CD4-positive, CD25-positive, alpha-beta regulatory T cell (primary cell): Measurements from ENCODE around the gene ADAT3. TPM values are rescaled to one million over a fixed set of nuclear protein-coding genes. Genes with fewer than 3 reads are reported as not detected.

Experiments used
- ATAC-seq, 2 donors: fragments of 150-1000 bp; cut with Tn5 transposase; one replicate each; pipeline ENCODE4 v1.10.0; 2021; ENCODE audit warnings: low read depth in 2 of 2, moderate number of reproducible peaks in 2 of 2, moderate library complexity in 1 of 2
- DNase-seq, 3 donors: peaks; one replicate each; pipeline versions ENCODE4 v3.0.0 to v3.0.0-alpha.2; 2012 to 2022; ENCODE audit warnings: mixed read lengths in 1 of 3
- H3K27ac ChIP-seq: one replicate; pipeline ENCODE4 v1.7.0; 2013; ENCODE audit warnings: mild to moderate bottlenecking, low read length; ENCODE audit not compliant: insufficient read depth, poor library complexity, severe bottlenecking
- H3K27me3 ChIP-seq: one replicate; pipeline ENCODE4 v1.7.0; 2013; ENCODE audit warnings: low read length; ENCODE audit not compliant: control insufficient read depth, insufficient read depth
- H3K36me3 ChIP-seq: one replicate; pipeline ENCODE4 v1.7.0; 2013; ENCODE audit warnings: mild to moderate bottlenecking, low read length, moderate library complexity; ENCODE audit not compliant: control insufficient read depth, insufficient read depth
- H3K4me1 ChIP-seq: 2 replicates; pipeline ENCODE4 v1.7.0; 2013; ENCODE audit warnings: mild to moderate bottlenecking, low read length; ENCODE audit not compliant: insufficient read depth, control insufficient read depth, poor library complexity, severe bottlenecking
- H3K4me3 ChIP-seq: one replicate; pipeline ENCODE4 v1.7.0; 2013; ENCODE audit warnings: low read depth, mild to moderate bottlenecking, low read length, moderate library complexity
- H3K9me3 ChIP-seq, 2 experiments: 1 replicate in 1 of 2; 2 replicates in 1 of 2; pipeline ENCODE4 v1.7.0; 2013; ENCODE audit warnings: low read length in 2 of 2, mild to moderate bottlenecking in 1 of 2, moderate library complexity in 1 of 2; ENCODE audit not compliant: control insufficient read depth in 2 of 2
- H3K27ac Mint-ChIP-seq, 3 donors: one replicate each; pipeline ENCODE4 v1.8.0; 2020 to 2022; ENCODE audit warnings: mild to moderate bottlenecking in 3 of 3, mixed read lengths in 3 of 3, moderate library complexity in 2 of 3
- H3K27me3 Mint-ChIP-seq: one replicate; pipeline ENCODE4 v1.8.0; 2022; ENCODE audit warnings: mild to moderate bottlenecking, mixed read lengths
- H3K36me3 Mint-ChIP-seq: one replicate; pipeline ENCODE4 v1.8.0; 2020; ENCODE audit warnings: mixed read lengths
- H3K4me1 Mint-ChIP-seq, 4 donors: one replicate each; pipeline ENCODE4 v1.8.0; 2020 to 2022; ENCODE audit warnings: mixed read lengths in 4 of 4, mild to moderate bottlenecking in 1 of 4
- H3K4me3 Mint-ChIP-seq, 4 donors: one replicate each; pipeline ENCODE4 v1.8.0; 2020 to 2022; ENCODE audit warnings: mild to moderate bottlenecking in 4 of 4, mixed read lengths in 4 of 4, moderate library complexity in 3 of 4
- H3K9me3 Mint-ChIP-seq, 7 donors: one replicate each; pipeline ENCODE4 v1.8.0; 2020 to 2022; ENCODE audit warnings: mixed read lengths in 7 of 7, mild to moderate bottlenecking in 3 of 7, moderate library complexity in 2 of 7
- polyA plus RNA-seq, 4 donors: library from polyadenylated mRNA; unstranded; fragments of 300-500 nt; fragmentation: Illumina TruSeq; gene quantifications; one replicate each; pipeline ENCODE4 v1.2.3, GENCODE V29; 2021
- total RNA-seq: library from RNA; stranded (reverse); gene quantifications from one replicate; pipeline ENCODE4 v1.2.3, GENCODE V29; 2022

ADAT3 gene
- total and polyA plus RNA-seq, 5 donors from 2014 or later: 4.4 to 8.8 (median 6.3) TPM

GRCh38 chr19:1921825-1922224 is 16.6 kb downstream of the ADAT3 start:
- no peaks in the 10 kb centered on the region for H3K27me3 ChIP-seq
- H3K9me3 ChIP-seq: no peaks in the 10 kb centered on the region
- H3K9me3 Mint-ChIP-seq: no peaks in the 10 kb centered on the region
- H3K4me3 ChIP-seq: no peak overlapping the region
- H3K4me1 ChIP-seq: peaks cover 12% of the 10 kb centered on the region
- peaks cover 2% of the 10 kb centered on the region for H3K36me3 Mint-ChIP-seq
- H3K27ac ChIP-seq: no peak overlapping the region
- H3K36me3 ChIP-seq: no peaks in the 10 kb centered on the region
- ATAC-seq (peak in 1 of 2 donors; percentile 11), DNase-seq (peak in 1 of 3 donors; percentile 62)
- H3K27ac Mint-ChIP-seq: peak overlapping the region in 1 of 3 donors; percentile 63
- no peaks in the 10 kb centered on the region for H3K27me3 Mint-ChIP-seq
- peak overlapping the region in 1 of 4 donors; percentile 65 for H3K4me3 Mint-ChIP-seq
- peaks cover 0 to 20% (median 6%) of the 10 kb centered on the region in 4 donors for H3K4me1 Mint-ChIP-seq

- Mint-ChIP-seq H3K4me1 (peaks cover 3 to 25% (median 11%) of the 10 kb centered on the region in 4 donors), H3K27me3 (no peaks in the 10 kb centered on the region), H3K27ac (peak overlapping the region; percentile 14 to 83 (median 25)), H3K4me3 (no peak overlapping the region), H3K36me3 (peaks cover 2% of the 10 kb centered on the region), H3K9me3 (no peaks in the 10 kb centered on the region)
- Histone ChIP-seq H3K27ac (peak overlapping the region; percentile 41), H3K9me3 (no peaks in the 10 kb centered on the region), H3K4me1 (peaks cover 16% of the 10 kb centered on the region), H3K4me3 (no peak overlapping the region), H3K27me3 (no peaks in the 10 kb centered on the region), H3K36me3 (no peaks in the 10 kb centered on the region)
- ATAC-seq (no peak), DNase-seq (no peak)
These were observed 17.6 kb downstream of the ADAT3 start for GRCh38 chr19:1922803-1923202.

GRCh38 chr19:1923319-1923718 is 18.1 kb downstream of the ADAT3 start:
- peak overlapping the region in 2 of 3 donors; percentile 79 to 83 for H3K27ac Mint-ChIP-seq
- Histone ChIP-seq H3K4me3 (no peak overlapping the region), H3K27me3 (no peaks in the 10 kb centered on the region), H3K36me3 (no peaks in the 10 kb centered on the region), H3K27ac (peak overlapping the region; percentile 41), H3K9me3 (no peaks in the 10 kb centered on the region), H3K4me1 (peaks cover 16% of the 10 kb centered on the region)
- DNase-seq (peak in 2 of 3 donors; percentile 40 to 83), ATAC-seq (peak; percentile 61 to 64)
- H3K4me3 Mint-ChIP-seq: peak overlapping the region in 3 of 4 donors; percentile 15 to 54 (median 52)
- H3K4me1 Mint-ChIP-seq: peaks cover 5 to 30% (median 14%) of the 10 kb centered on the region in 4 donors
- no peaks in the 10 kb centered on the region for H3K36me3 Mint-ChIP-seq
- H3K27me3 Mint-ChIP-seq: no peaks in the 10 kb centered on the region
- no peaks in the 10 kb centered on the region for H3K9me3 Mint-ChIP-seq

GRCh38 chr19:1924320-1924961 is 19.2 kb downstream of the ADAT3 start:
- ATAC-seq (no peak), DNase-seq (no peak)
- peaks cover 5 to 37% (median 16%) of the 10 kb centered on the region in 4 donors for H3K4me1 Mint-ChIP-seq
- peaks cover 22% of the 10 kb centered on the region for H3K4me1 ChIP-seq
- peak overlapping the region in 1 of 3 donors; percentile 32 for H3K27ac Mint-ChIP-seq
- no peaks in the 10 kb centered on the region for H3K9me3 ChIP-seq
- H3K27ac ChIP-seq: peak overlapping the region; percentile 25
- no peak overlapping the region for H3K4me3 ChIP-seq
- no peak overlapping the region for H3K4me3 Mint-ChIP-seq
- H3K9me3 Mint-ChIP-seq: no peaks in the 10 kb centered on the region
- H3K36me3 ChIP-seq: no peaks in the 10 kb centered on the region
- no peaks in the 10 kb centered on the region for H3K27me3 Mint-ChIP-seq
- H3K27me3 ChIP-seq: no peaks in the 10 kb centered on the region
- no peaks in the 10 kb centered on the region for H3K36me3 Mint-ChIP-seq

- no peaks in the 10 kb centered on the region for H3K9me3 ChIP-seq
- Mint-ChIP-seq H3K27ac (no peak overlapping the region), H3K4me1 (peaks cover 5 to 42% (median 17%) of the 10 kb centered on the region in 4 donors), H3K4me3 (no peak overlapping the region), H3K27me3 (no peaks in the 10 kb centered on the region), H3K36me3 (no peaks in the 10 kb centered on the region), H3K9me3 (no peaks in the 10 kb centered on the region)
- no peaks in the 10 kb centered on the region for H3K27me3 ChIP-seq
- DNase-seq (no peak), ATAC-seq (no peak)
- H3K4me1 ChIP-seq: peaks cover 29% of the 10 kb centered on the region
- H3K27ac ChIP-seq: no peak overlapping the region
- H3K4me3 ChIP-seq: no peak overlapping the region
- no peaks in the 10 kb centered on the region for H3K36me3 ChIP-seq
These were observed 20.3 kb downstream of the ADAT3 start for GRCh38 chr19:1925544-1925943.

GRCh38 chr19:1929021-1929742 is 24.0 kb downstream of the ADAT3 start:
- ATAC-seq: peak; percentile 85
- peak; percentile 68 to 84 (median 80) for DNase-seq
- Histone ChIP-seq H3K27me3 (no peaks in the 10 kb centered on the region), H3K4me3 (no peak overlapping the region), H3K9me3 (peaks cover 0 to 4% of the 10 kb centered on the region in 2 experiments), H3K4me1 (peaks cover 17% of the 10 kb centered on the region), H3K36me3 (no peaks in the 10 kb centered on the region), H3K27ac (no peak overlapping the region)
- Mint-ChIP-seq H3K27me3 (peaks cover 5% of the 10 kb centered on the region), H3K4me3 (peak overlapping the region; percentile 80 to 85 (median 83)), H3K4me1 (peaks cover 7 to 27% (median 12%) of the 10 kb centered on the region in 4 donors), H3K36me3 (no peaks in the 10 kb centered on the region), H3K27ac (no peak overlapping the region), H3K9me3 (peaks cover 0 to 1% (median 0%) of the 10 kb centered on the region in 7 donors)

- no peak overlapping the region for H3K27ac ChIP-seq
- Mint-ChIP-seq H3K27me3 (peaks cover 5% of the 10 kb centered on the region), H3K9me3 (peaks cover 0 to 4% (median 1%) of the 10 kb centered on the region in 7 donors), H3K27ac (peak overlapping the region in 1 of 3 donors; percentile 36), H3K36me3 (no peaks in the 10 kb centered on the region), H3K4me3 (no peak overlapping the region), H3K4me1 (peaks cover 7 to 27% (median 14%) of the 10 kb centered on the region in 4 donors)
- no peaks in the 10 kb centered on the region for H3K36me3 ChIP-seq
- no peaks in the 10 kb centered on the region for H3K27me3 ChIP-seq
- ATAC-seq (no peak), DNase-seq (no peak)
- H3K4me1 ChIP-seq: peaks cover 16% of the 10 kb centered on the region
- H3K9me3 ChIP-seq: peaks cover 0 to 4% of the 10 kb centered on the region in 2 experiments
- H3K4me3 ChIP-seq: no peak overlapping the region
These were observed 26.2 kb downstream of the ADAT3 start for GRCh38 chr19:1931445-1931844.
